ENCODE measurements around the gene TMOD2.

GRCh38 chr15:51750792-51751696, at the start of gene TMOD2:
- TF ChIP-seq CTCF (conservative IDR thresholded peaks at IDR 0.05) (no peak), ZFX (IDR thresholded peaks at IDR 0.05) (no peak)

Measured in C4-2B (cell line).